Bronchial epithelial cell (primary cell): ENCODE results near the gene CHN1. TPM values are rescaled to one million over a fixed set of nuclear protein-coding genes. Genes with fewer than 3 reads are reported as not detected.

Experiments used
- DNase-seq: peaks from one replicate; pipeline ENCODE4 v3.0.0-alpha.2; 2010; ENCODE audit warnings: low read depth
- FAIRE-seq: peaks from 2 replicates; lab custom pipeline; 2011; peaks lifted over from hg19 to GRCh38; lab: Jason Lieb, UNC
- H3K27me3 ChIP-seq: 2 replicates; pipeline ENCODE4 v1.5.1; 2011; ENCODE audit warnings: low read length; ENCODE audit not compliant: control insufficient read depth, insufficient read depth
- H3K36me3 ChIP-seq: 2 replicates; pipeline ENCODE4 v1.5.1; 2011; ENCODE audit warnings: low read length; ENCODE audit not compliant: control insufficient read depth, insufficient read depth
- H3K4me3 ChIP-seq: 2 replicates; pipeline ENCODE4 v1.5.1; 2011; ENCODE audit warnings: mild to moderate bottlenecking, low read depth, low read length, control low read depth
- total RNA-seq: library from RNA; depleted of rRNA; stranded (reverse); fragments of >200 nt; gene quantifications from 2 replicates; pipeline ENCODE4 v1.2.1, GENCODE V29; 2014
- TF ChIP-seq, protein P1 (sequence below): IDR thresholded peaks from 2 replicates; pipeline ENCODE4 v1.5.1; 2011; ENCODE audit warnings: mild to moderate bottlenecking, moderate library complexity, low read length, control low read depth, inconsistent platforms; ENCODE audit not compliant: insufficient read depth, severe bottlenecking

CHN1 gene
- total RNA-seq, 1 donor from 2014 or later: 2.6 TPM

DNA sequence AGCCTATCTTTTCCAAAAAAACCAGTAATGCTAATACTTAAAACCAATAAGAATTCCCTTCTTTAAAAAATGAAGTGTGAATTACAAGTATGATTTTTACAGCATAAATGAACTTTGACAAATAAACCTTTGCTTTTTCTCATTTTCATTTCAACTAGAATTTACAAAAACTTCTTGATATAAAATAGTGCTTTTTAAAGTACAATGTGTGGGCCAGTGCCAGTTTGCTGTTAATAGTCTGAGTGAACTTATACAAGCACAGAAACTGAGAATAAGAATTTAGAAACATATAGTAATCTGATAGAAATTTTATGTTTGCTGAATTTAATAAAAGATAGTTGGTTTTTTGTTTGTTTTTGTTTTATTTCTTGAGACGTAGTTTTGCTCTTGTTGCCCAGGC lies 197.2 kb downstream of the CHN1 start:
- DNase-seq (no peak), FAIRE-seq (no peak)
- no peaks in the 10 kb centered on the region for H3K36me3 ChIP-seq
- no peaks in the 10 kb centered on the region for H3K27me3 ChIP-seq
- TF ChIP-seq, protein P1, sequence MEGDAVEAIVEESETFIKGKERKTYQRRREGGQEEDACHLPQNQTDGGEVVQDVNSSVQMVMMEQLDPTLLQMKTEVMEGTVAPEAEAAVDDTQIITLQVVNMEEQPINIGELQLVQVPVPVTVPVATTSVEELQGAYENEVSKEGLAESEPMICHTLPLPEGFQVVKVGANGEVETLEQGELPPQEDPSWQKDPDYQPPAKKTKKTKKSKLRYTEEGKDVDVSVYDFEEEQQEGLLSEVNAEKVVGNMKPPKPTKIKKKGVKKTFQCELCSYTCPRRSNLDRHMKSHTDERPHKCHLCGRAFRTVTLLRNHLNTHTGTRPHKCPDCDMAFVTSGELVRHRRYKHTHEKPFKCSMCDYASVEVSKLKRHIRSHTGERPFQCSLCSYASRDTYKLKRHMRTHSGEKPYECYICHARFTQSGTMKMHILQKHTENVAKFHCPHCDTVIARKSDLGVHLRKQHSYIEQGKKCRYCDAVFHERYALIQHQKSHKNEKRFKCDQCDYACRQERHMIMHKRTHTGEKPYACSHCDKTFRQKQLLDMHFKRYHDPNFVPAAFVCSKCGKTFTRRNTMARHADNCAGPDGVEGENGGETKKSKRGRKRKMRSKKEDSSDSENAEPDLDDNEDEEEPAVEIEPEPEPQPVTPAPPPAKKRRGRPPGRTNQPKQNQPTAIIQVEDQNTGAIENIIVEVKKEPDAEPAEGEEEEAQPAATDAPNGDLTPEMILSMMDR: no peak
- no peak overlapping the region for H3K4me3 ChIP-seq

GRCh38 chr2:174805803-174806202 lies 199.4 kb downstream of the CHN1 start:
- Histone ChIP-seq H3K4me3 (no peak overlapping the region), H3K27me3 (no peaks in the 10 kb centered on the region), H3K36me3 (no peaks in the 10 kb centered on the region)
- DNase-seq: no peak
- no peak for FAIRE-seq
- TF ChIP-seq, protein P1: no peak

DNA sequence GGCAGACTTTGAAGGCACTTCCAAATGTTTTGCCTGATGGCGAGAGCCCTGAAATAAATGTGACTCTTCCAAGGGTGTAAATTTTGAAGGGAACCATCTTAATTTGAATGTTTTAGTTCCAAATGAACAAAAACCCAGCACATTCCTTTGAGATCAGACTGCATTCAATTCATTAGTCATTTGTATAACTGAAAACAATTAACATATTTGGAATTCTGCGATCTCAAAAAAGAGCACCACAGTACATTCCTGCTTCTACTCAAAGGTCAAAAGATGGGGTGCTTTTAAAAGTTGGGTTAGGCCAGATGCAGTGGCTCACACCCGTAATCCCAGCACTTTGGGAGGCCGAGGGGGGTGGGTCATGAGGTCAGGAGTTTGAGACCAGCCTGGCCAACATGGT lies 202.7 kb downstream of the CHN1 start:
- Histone ChIP-seq H3K4me3 (no peak overlapping the region), H3K36me3 (no peaks in the 10 kb centered on the region), H3K27me3 (no peaks in the 10 kb centered on the region)
- FAIRE-seq: no peak
- TF ChIP-seq, protein P1: no peak
- no peak for DNase-seq

DNA sequence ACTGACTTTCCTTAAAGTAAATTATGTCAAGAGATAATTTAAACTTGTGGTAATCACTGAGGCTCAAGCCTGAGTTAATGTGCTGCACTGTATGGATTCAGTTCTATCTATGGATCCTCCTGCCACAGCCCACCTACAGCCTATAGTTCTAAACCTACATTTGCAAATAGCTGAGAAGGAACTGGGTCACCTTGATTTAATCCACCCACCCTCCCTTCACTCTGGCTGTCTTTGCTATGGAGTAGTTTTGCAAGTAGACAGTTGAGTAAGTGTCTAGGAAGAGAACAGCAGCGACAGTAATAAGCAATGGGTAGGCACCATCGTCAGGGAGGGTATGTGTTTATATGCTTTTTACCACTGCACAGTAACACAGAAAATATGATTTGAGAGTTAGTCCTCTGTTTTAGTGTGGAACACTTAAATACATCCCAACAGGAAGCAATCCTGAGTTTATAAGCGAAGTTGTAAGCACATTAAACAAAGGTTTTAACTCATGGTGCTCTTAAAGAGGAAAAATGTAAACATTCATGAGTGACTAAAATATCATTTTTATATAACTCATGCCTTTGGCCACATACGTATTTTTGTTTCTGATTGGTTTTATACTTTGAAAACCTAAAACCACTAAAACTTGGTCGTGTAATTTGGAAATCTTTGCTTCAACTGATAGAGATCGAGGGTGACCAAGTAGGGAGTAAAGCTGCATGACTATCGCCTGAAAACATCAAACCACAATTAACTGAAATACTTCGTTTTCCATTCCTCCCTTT lies 204.6 kb downstream of the CHN1 start:
- Histone ChIP-seq H3K27me3 (no peaks in the 10 kb centered on the region), H3K4me3 (no peak overlapping the region), H3K36me3 (no peaks in the 10 kb centered on the region)
- TF ChIP-seq, protein P1: no peak
- DNase-seq (no peak), FAIRE-seq (no peak)

GRCh38 chr2:174798801-174799200 lies 206.4 kb downstream of the CHN1 start:
- DNase-seq (no peak), FAIRE-seq (no peak)
- TF ChIP-seq, protein P1: no peak
- Histone ChIP-seq H3K4me3 (no peak overlapping the region), H3K36me3 (no peaks in the 10 kb centered on the region), H3K27me3 (no peaks in the 10 kb centered on the region)
